ENCODE measurements around the gene PCMTD2.

PCMTD2 gene

GRCh38 chr20:64238851-64239387 lies 16.6 kb upstream of the PCMTD2 start:
- DNase-seq (ENCODE audit: low read depth) = no peak

GRCh38 chr20:64239449-64240242 lies 15.9 kb upstream of the PCMTD2 start:
- DNase-seq (ENCODE audit: low read depth) = no peak

- DNase-seq (ENCODE audit: low read depth) = no peak
Observed at GRCh38 chr20:64240243-64241015, 15.1 kb upstream of the PCMTD2 start.

GRCh38 chr20:64241061-64241460 lies 14.5 kb upstream of the PCMTD2 start:
- no peak for DNase-seq (ENCODE audit: low read depth)

- DNase-seq (ENCODE audit: low read depth) = no peak
Observed at GRCh38 chr20:64242003-64242796, 13.3 kb upstream of the PCMTD2 start.

- DNase-seq (ENCODE audit: low read depth) = no peak
Observed at GRCh38 chr20:64242797-64243475, 12.6 kb upstream of the PCMTD2 start.

- DNase-seq (ENCODE audit: low read depth) = no peak
Observed at GRCh38 chr20:64244281-64244805, 11.2 kb upstream of the PCMTD2 start.

- no peak for DNase-seq (ENCODE audit: low read depth)
Observed at GRCh38 chr20:64244870-64245603, 10.5 kb upstream of the PCMTD2 start.

GRCh38 chr20:64245746-64246595 lies 9.6 kb upstream of the PCMTD2 start:
- no peak for DNase-seq (ENCODE audit: low read depth)

GRCh38 chr20:64246616-64247306 lies 8.8 kb upstream of the PCMTD2 start:
- no peak for DNase-seq (ENCODE audit: low read depth)

GRCh38 chr20:64247307-64247618 lies 8.3 kb upstream of the PCMTD2 start:
- DNase-seq (ENCODE audit: low read depth) = no peak

- DNase-seq (ENCODE audit: low read depth) = no peak
Observed at GRCh38 chr20:64247970-64248841, 7.3 kb upstream of the PCMTD2 start.

- no peak for DNase-seq (ENCODE audit: low read depth)
Observed at GRCh38 chr20:64250027-64250426, 5.5 kb upstream of the PCMTD2 start.

- no peak for DNase-seq (ENCODE audit: low read depth)
Observed at GRCh38 chr20:64253000-64253383, 2.6 kb upstream of the PCMTD2 start.

- DNase-seq (ENCODE audit: low read depth) = no peak
Observed at GRCh38 chr20:64253443-64253842, 2.1 kb upstream of the PCMTD2 start.

- no peak for DNase-seq (ENCODE audit: low read depth)
Observed at GRCh38 chr20:64254156-64254555, 1.4 kb upstream of the PCMTD2 start.

- no peak for DNase-seq (ENCODE audit: low read depth)
Observed at GRCh38 chr20:64254571-64255360, 782 bp upstream of the PCMTD2 start.

Data from stimulated activated CD8-positive, alpha-beta memory T cell treated with anti-CD3 and anti-CD28 coated beads, Interleukin-15, amount 100 ng/mL, for 1 hour (primary cell).